ENCODE measurements around the gene TMEM256. TPM values are rescaled to one million over a fixed set of nuclear protein-coding genes. Genes with fewer than 3 reads are reported as not detected.
A peak's percentile ranks its signal among the peaks of the same experiment; 100 is the strongest.

Gene TMEM256
- total RNA-seq, 2 donors from 2014 or later = 43.4 to 64.8 TPM

- H3K4me3 ChIP-seq = peak overlapping the region; percentile 20 to 53
Observed at GRCh38 chr17:7383742-7384488, 20.0 kb downstream of the TMEM256 start.

GRCh38 chr17:7383371-7383741 is 20.5 kb downstream of the TMEM256 start:
- H3K4me1 ChIP-seq = peaks cover 0 to 31% of the 10 kb centered on the region in 2 donors
- H3K4me3 ChIP-seq = peak overlapping the region in 1 of 2 donors; percentile 53
- H3K27me3 ChIP-seq = no peaks in the 10 kb centered on the region
- H3K36me3 ChIP-seq = no peaks in the 10 kb centered on the region
- H3K27ac ChIP-seq = no peak overlapping the region
- DNase-seq (ENCODE audit: low spot score) = no peak
- TF ChIP-seq, protein P1, sequence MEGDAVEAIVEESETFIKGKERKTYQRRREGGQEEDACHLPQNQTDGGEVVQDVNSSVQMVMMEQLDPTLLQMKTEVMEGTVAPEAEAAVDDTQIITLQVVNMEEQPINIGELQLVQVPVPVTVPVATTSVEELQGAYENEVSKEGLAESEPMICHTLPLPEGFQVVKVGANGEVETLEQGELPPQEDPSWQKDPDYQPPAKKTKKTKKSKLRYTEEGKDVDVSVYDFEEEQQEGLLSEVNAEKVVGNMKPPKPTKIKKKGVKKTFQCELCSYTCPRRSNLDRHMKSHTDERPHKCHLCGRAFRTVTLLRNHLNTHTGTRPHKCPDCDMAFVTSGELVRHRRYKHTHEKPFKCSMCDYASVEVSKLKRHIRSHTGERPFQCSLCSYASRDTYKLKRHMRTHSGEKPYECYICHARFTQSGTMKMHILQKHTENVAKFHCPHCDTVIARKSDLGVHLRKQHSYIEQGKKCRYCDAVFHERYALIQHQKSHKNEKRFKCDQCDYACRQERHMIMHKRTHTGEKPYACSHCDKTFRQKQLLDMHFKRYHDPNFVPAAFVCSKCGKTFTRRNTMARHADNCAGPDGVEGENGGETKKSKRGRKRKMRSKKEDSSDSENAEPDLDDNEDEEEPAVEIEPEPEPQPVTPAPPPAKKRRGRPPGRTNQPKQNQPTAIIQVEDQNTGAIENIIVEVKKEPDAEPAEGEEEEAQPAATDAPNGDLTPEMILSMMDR (IDR thresholded peaks at IDR 0.05) = no peak
- H3K9me3 ChIP-seq = no peaks in the 10 kb centered on the region

More at GRCh38 chr17:7383742-7384488, 20.0 kb downstream of the TMEM256 start:
- H3K4me1 ChIP-seq = peaks cover 0 to 31% of the 10 kb centered on the region in 2 donors
- H3K27me3 ChIP-seq = no peaks in the 10 kb centered on the region
- DNase-seq (ENCODE audit: low spot score) = no peak
- no peak overlapping the region for H3K27ac ChIP-seq
- peaks cover 2% of the 10 kb centered on the region for H3K36me3 ChIP-seq
- no peaks in the 10 kb centered on the region for H3K9me3 ChIP-seq
- TF ChIP-seq, protein P1 (IDR thresholded peaks at IDR 0.05) = no peak

- TF ChIP-seq, protein P1 (IDR thresholded peaks at IDR 0.05) = no peak
- Histone ChIP-seq H3K27ac (no peak overlapping the region), H3K36me3 (no peaks in the 10 kb centered on the region), H3K4me3 (no peak overlapping the region), H3K4me1 (peaks cover 0 to 31% of the 10 kb centered on the region in 2 donors), H3K27me3 (no peaks in the 10 kb centered on the region), H3K9me3 (no peaks in the 10 kb centered on the region)
- no peak for DNase-seq (ENCODE audit: low spot score)
Observed at GRCh38 chr17:7382901-7383300, 21.0 kb downstream of the TMEM256 start.

- H3K27ac ChIP-seq = peak within 1 kb of the TSS; percentile 38 to 45
- H3K4me3 ChIP-seq = peak within 1 kb of the TSS; percentile 44 to 55
- no peak for DNase-seq (ENCODE audit: low spot score)
- H3K9me3 ChIP-seq = no peaks in the 10 kb centered on the region
- peaks cover 0 to 31% of the 10 kb centered on the region in 2 donors for H3K4me1 ChIP-seq
- H3K36me3 ChIP-seq = no peaks in the 10 kb centered on the region
- TF ChIP-seq, protein P1 (IDR thresholded peaks at IDR 0.05) = no peak
- H3K27me3 ChIP-seq = no peaks in the 10 kb centered on the region
Observed at GRCh38 chr17:7380855-7381683, 22.8 kb downstream of the TMEM256 start, which contains the start of gene TNK1. Gene TNK1, plus strand, starts transcription at chr17:7381089. Its CDS starts 1,838 bp downstream, at chr17:7382927.

DNA sequence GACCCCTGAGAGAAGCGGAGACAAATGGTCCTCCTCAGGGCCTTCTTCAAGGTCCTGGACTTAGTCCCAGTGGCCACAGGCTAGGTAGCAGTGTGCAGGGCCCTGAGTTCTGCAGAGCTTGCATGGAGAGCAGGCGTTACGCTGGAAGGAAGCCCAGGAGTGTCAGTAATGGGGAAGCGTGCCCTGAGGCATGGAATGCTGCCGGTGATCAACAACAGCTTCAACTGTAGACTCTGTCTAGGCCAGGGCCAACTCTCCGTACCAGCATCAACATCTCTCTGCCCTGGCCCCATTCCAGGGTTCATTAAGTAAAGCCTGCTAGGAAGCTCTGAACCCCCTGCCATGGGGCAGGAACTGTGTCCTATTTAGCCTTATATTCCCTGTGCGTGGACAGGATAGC is 23.6 kb downstream of the TMEM256 start:
- TF ChIP-seq, protein P1 (IDR thresholded peaks at IDR 0.05) = no peak
- peaks cover 0 to 31% of the 10 kb centered on the region in 2 donors for H3K4me1 ChIP-seq
- no peaks in the 10 kb centered on the region for H3K27me3 ChIP-seq
- peak overlapping the region; percentile 38 to 45 for H3K27ac ChIP-seq
- H3K9me3 ChIP-seq = no peaks in the 10 kb centered on the region
- peak overlapping the region; percentile 44 to 55 for H3K4me3 ChIP-seq
- DNase-seq (ENCODE audit: low spot score) = peak; percentile 69
- H3K36me3 ChIP-seq = no peaks in the 10 kb centered on the region

Measured in right atrium auricular region (tissue), 2 donors.